HepG2 (cell line): ENCODE data around the gene NAV2. TPM values are rescaled to one million over a fixed set of nuclear protein-coding genes. Genes with fewer than 3 reads are reported as not detected.

Source experiments
- ATF3 ChIP-seq: sonication (generic); formaldehyde crosslinking; IDR thresholded peaks from 2 replicates; pipeline ENCODE4 v1.4.0; 2020; ENCODE audit warnings: missing genetic modification reagents
- CEBPG ChIP-seq: IDR thresholded peaks from 2 replicates; pipeline ENCODE4 v1.6.1; 2016
- DZIP1 ChIP-seq: sonication (generic); formaldehyde crosslinking; IDR thresholded peaks from 2 replicates; pipeline ENCODE4 v1.5.0; 2020; ENCODE audit warnings: mild to moderate bottlenecking, missing genetic modification reagents
- FOXA1 ChIP-seq, 2 experiments: fragments of 450-650 bp in 1 of 2; sonication (generic) in 1 of 2; formaldehyde crosslinking in 1 of 2; IDR thresholded peaks; 2 replicates each; pipeline versions ENCODE4 v1.4.0 to v1.6.1; 2016 to 2020; ENCODE audit warnings: missing genetic modification reagents in 1 of 2
- GMEB1 ChIP-seq: sonication (generic); formaldehyde crosslinking; IDR thresholded peaks from 2 replicates; pipeline ENCODE4 v1.5.1; 2020; ENCODE audit warnings: missing genetic modification reagents, mild to moderate bottlenecking, borderline replicate concordance
- MAX ChIP-seq: IDR thresholded peaks from 2 replicates; pipeline ENCODE4 v1.6.1; 2012; ENCODE audit warnings: inconsistent platforms
- MED8 ChIP-seq: sonication (generic); formaldehyde crosslinking; IDR thresholded peaks from 2 replicates; pipeline ENCODE4 v1.8.1; 2023; ENCODE audit warnings: mild to moderate bottlenecking, missing genetic modification reagents; ENCODE audit not compliant: insufficient replicate concordance
- NONO ChIP-seq, 2 experiments: fragments of 450-650 bp in 1 of 2; sonication (generic) in 1 of 2; formaldehyde crosslinking in 1 of 2; IDR thresholded peaks in 1 of 2; conservative IDR thresholded peaks in 1 of 2; 2 replicates each; pipeline versions ENCODE4 v1.6.1 to v1.8.0; 2017 to 2022; ENCODE audit warnings: mild to moderate bottlenecking in 1 of 2, missing genetic modification reagents in 1 of 2, moderate library complexity in 1 of 2
- TCF12 ChIP-seq, 2 experiments: fragments of 450-650 bp in 1 of 2; sonication (generic) in 1 of 2; formaldehyde crosslinking in 1 of 2; IDR thresholded peaks; 2 replicates each; pipeline versions ENCODE4 v1.6.1 to v1.8.0; 2017 to 2022; ENCODE audit warnings: antibody characterized with exemption in 1 of 2, mild to moderate bottlenecking in 1 of 2, missing genetic modification reagents in 1 of 2, moderate library complexity in 1 of 2
- TFE3 ChIP-seq: IDR thresholded peaks from 2 replicates; pipeline ENCODE4 v1.6.1; 2016
- YEATS2 ChIP-seq: sonication (generic); formaldehyde crosslinking; IDR thresholded peaks from 2 replicates; pipeline ENCODE4 v1.4.0; 2020; ENCODE audit warnings: missing genetic modification reagents, borderline replicate concordance
- ZBTB4 ChIP-seq: sonication (generic); formaldehyde crosslinking; IDR thresholded peaks from 2 replicates; pipeline ENCODE4 v1.4.0; 2020; ENCODE audit warnings: missing genetic modification reagents, mild to moderate bottlenecking, borderline replicate concordance
- ZNF280B ChIP-seq: sonication (generic); formaldehyde crosslinking; IDR thresholded peaks from 2 replicates; pipeline ENCODE4 v1.5.0; 2020; ENCODE audit warnings: missing genetic modification reagents, mild to moderate bottlenecking, borderline replicate concordance
- ZNF44 ChIP-seq: sonication (generic); formaldehyde crosslinking; IDR thresholded peaks from 2 replicates; pipeline ENCODE4 v1.5.1; 2020; ENCODE audit warnings: mild to moderate bottlenecking, missing genetic modification reagents
- ZNF562 ChIP-seq: sonication (generic); formaldehyde crosslinking; IDR thresholded peaks from 2 replicates; pipeline ENCODE4 v1.8.0; 2022; ENCODE audit warnings: missing genetic modification reagents, borderline replicate concordance
- polyA plus RNA-seq, 8 experiments: library from polyadenylated mRNA; depleted of rRNA in 3 of 8; stranded (reverse) in 7 of 8; unstranded in 1 of 8; fragments of >200 nt; fragmentation: Illumina TruSeq in 4 of 8; extraction: Trizol in 4 of 8; gene quantifications; 2 replicates each; pipeline versions ENCODE4 v1.2.1 to v1.2.3, GENCODE V29; 2011 to 2016; ENCODE audit warnings: low read depth in 4 of 8, missing spikeins in 1 of 8, mixed read lengths in 1 of 8; ENCODE audit not compliant: insufficient read depth in 1 of 8
- total RNA-seq, 5 experiments: library from RNA; depleted of rRNA; stranded (reverse); fragments of >200 nt; fragmentation: Illumina TruSeq; extraction: Trizol; gene quantifications; 2 replicates each; pipeline ENCODE4 v1.2.3, GENCODE V29; 2016; ENCODE audit warnings: low read depth in 1 of 5

NAV2 gene
- total and polyA plus RNA-seq, 2 of the 13 experiments (the other 11 are each of a cell fraction or from before 2014, with no cell fraction given), result 9.3 to 34.6 TPM

- TF ChIP-seq MED8 (CRISPR knock-in tag), result no peak
- TF ChIP-seq NONO (IDR thresholded peaks at IDR 0.05), result no peak
- TF ChIP-seq NONO (CRISPR knock-in tag; conservative IDR thresholded peaks at IDR 0.05), result no peak; the same call in 1 of the 2 replicates
- TF ChIP-seq TFE3 (CRISPR knock-in tag), result no peak
- TF ChIP-seq GMEB1 (CRISPR knock-in tag), result no peak
- no peak for TF ChIP-seq MAX
- no peak for TF ChIP-seq ATF3 (CRISPR knock-in tag)
- TF ChIP-seq ZNF44 (CRISPR knock-in tag), result no peak
- TF ChIP-seq ZNF562 (CRISPR knock-in tag), result no peak
- peak; percentile 84 for TF ChIP-seq CEBPG (CRISPR knock-in tag)
- no peak for TF ChIP-seq DZIP1 (CRISPR knock-in tag)
- TF ChIP-seq YEATS2, result peak; percentile 41; the same call in 1 of the 2 replicates
- TF ChIP-seq ZBTB4 (CRISPR knock-in tag), result no peak
- TF ChIP-seq FOXA1 (IDR thresholded peaks at IDR 0.05), result no peak
- peak; percentile 71 for TF ChIP-seq FOXA1 (CRISPR knock-in tag; IDR thresholded peaks at IDR 0.05)
- no peak for TF ChIP-seq ZNF280B (CRISPR knock-in tag)
- TF ChIP-seq TCF12 (IDR thresholded peaks at IDR 0.05), result no peak
- no peak for TF ChIP-seq TCF12 (CRISPR knock-in tag; IDR thresholded peaks at IDR 0.05)
These were observed 199.7 kb downstream of the NAV2 start (continued) for GRCh38 chr11:19912115-19912957.
